HG02678 (cell line): Measurements from ENCODE around the gene DIDO1.
"Not testable (repeated sequence)": the region's sequence is repeated elsewhere in the genome, so short reads cannot be mapped to it uniquely, and the experiment has no call there.

ENCODE experiments used
- ATAC-seq: cut with Tn5 transposase; IDR thresholded peaks from one replicate; pipeline ENCODE4 v1.9.1; 2021; ENCODE audit warnings: mild to moderate bottlenecking, moderate library complexity; ENCODE audit not compliant: unreplicated experiment

DIDO1 gene

GRCh38 chr20:62881662-62882395 is 44.5 kb downstream of the DIDO1 start:
- ATAC-seq, result no peak

DNA sequence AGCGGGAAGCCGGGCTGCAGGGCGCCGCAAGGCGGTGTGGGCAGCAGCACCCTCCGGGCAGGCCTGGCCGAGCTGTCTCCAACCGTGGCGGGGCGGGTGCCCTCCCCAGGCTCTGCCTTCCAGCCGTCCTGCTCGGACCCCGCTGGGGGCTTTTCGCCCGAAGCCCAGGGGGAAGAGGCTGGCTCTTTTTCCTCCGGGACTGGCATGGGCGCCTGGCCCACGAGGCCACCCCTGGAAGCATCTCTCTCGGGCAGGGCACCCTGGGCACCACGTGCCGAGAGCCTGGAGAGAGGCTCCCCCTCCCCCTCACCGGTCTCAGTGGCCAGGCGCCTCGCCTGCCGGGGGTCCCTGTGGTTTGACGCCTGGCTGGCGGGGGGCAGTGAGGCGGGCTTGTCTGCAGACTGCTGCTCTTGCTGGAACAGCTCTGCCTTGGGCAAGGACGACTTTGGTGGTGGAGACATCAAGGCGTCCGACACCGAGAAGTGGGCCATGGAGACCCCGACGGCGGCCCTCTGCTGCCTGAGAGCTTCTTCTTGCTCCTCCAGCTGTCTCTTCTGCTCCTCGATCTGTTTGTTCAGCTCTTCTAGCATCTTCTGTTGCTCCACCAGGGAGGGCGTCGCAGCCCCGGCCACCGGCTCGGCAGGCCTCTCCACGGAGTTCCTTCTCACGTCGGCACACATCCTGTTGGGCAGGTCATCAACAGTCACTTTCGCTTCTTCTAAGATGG is 45.2 kb downstream of the DIDO1 start:
- ATAC-seq, result no peak

GRCh38 chr20:62880147-62880934 is 46.0 kb downstream of the DIDO1 start:
- ATAC-seq, result no peak

DNA sequence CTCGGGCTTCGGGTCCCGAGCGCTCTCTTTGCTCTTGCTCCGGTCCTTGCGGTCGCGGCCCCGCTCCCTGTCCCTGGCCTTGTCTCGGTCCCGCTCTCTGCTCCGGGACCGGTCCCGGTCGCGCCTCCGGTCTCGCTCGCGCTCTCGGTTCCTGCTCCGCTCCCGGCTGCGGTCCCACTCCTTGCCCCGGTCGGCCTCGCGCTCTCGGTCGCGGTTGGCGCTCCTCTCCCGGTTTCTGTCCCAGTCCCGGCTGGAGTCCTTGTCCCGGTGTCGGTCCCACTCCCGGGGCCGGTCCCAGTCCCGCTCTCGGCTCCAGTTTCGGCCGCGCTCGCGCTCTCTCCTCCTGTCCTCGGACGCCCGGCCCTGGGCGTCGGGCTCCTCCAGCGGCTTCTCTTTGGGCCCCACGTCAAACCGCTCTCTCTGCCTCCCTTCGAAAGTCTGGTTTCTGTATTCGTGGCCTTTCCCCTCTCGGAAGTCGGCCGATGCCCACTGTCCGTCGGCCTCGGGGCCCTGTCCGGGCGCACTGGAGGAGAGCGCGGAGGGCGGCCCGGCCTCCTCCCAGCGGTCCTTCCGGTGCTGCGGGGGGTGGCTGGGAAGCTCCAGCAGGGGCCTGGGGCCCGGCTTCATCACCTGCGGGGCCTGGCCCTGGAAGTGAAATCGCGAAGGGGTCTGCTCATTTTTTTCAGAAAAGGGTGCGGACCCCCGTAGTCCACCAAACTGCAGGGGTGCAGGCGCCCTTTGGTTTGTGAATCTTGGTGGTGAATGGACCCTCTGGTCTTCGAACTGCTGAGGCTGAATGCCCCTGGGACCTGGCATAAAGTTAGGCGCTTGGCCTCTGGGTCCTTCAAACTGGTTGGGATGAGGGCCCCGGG is 46.8 kb downstream of the DIDO1 start:
- no peak for ATAC-seq

DNA sequence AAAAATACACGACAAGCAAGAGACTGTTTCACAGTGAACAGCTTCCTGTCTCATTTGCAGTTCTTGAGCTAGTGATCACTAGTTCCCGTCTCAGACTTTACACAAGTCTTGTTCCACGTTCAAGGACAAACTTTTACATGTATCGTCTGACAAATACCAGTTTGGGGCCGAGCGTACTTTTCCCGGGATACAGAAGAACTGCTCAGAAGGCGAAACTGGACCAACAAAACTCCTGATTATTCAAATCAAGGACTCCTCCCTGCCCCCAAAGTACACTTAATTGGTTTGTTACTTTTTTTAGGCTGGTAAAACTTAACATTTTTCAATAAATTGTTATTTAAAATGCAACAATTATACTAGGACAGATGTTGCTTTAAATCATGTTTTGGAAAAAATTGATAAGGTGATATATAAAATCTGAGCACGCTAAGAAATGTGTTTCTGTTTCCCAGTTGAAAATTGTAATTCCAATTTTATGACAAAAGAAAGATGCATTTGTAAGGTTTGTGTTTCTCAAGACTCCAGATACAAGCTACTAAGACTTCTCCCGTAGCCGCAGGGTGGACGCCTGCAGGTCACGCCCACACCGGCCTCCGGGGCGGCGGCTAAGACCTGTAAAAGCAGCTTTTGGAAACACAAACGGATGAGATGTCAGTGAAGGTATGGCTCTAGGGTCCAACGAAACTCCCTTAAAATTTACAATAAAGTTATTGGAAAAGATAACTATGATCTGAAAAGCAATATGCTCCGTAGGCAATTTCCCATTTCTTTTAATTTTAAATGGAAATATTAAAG is 47.9 kb downstream of the DIDO1 start:
- ATAC-seq, result no peak

DNA sequence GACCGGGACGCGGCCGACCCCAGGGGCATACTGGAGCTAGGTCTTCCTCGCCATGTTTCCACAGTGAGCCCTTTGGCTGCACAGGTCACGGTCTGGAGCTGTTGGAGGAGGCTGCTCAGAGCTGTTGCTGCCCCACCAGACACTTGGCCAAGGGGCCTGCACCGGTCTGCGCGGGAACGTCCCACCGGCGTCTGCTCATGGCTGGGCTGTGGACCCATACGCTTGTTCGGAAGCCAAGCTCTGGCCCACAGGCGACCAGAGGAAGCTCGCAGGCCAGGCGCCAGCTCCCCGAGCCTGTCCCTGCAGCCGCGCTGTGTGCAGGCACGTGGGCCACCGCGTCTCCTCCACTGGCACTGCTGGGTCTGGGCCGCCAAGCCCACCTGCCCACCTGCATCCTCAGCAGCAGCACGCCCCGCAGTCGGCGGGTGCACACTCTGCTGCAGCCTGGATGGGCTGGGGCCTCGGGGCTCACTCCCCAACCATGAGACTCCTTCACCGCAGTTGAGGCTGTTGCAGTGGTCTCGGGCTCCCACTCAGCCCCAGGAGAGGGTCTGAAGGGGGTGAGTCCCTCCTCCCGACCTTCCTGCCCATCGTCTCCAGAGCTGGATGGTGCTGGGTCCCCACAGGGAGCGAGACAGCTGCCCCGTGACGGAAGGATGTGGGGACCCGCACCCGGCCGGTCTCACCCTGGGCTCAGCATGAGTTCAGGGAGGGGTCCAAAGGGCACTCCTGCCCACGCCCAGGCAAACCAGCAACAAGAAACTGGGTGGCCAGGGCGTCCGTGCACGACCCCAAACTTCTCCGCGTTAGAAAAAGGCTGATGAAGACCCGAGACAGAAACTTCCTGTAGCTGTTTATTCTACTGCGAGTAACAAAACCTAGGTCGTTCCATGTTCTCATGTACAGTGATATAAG is 49.1 kb downstream of the DIDO1 start:
- no peak for ATAC-seq

DNA sequence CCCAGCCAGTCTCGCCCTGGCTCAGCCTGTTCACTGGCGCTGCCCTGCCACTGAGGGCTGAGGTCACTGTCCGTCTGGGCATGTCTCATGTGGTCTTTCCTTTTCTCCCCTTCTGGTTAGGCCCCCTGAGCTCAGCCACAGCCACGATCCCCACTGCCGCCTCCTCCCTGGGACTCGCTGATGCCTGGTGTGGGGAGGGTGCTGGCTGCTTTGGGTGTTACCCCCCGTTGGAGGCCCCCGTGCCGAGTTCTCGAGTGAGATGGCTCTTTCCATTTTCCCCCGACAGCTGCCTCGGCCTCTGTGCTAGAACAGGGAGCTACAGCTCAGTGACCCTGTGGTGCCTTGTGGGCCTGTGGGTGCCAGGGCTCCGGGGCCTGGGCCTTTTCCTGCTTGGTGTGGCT is 49.8 kb downstream of the DIDO1 start:
- no peak for ATAC-seq

GRCh38 chr20:62875419-62876361 is 50.6 kb downstream of the DIDO1 start:
- ATAC-seq, result no peak

- ATAC-seq, result no peak
These were observed 51.4 kb downstream of the DIDO1 start for GRCh38 chr20:62874964-62875344.

DNA sequence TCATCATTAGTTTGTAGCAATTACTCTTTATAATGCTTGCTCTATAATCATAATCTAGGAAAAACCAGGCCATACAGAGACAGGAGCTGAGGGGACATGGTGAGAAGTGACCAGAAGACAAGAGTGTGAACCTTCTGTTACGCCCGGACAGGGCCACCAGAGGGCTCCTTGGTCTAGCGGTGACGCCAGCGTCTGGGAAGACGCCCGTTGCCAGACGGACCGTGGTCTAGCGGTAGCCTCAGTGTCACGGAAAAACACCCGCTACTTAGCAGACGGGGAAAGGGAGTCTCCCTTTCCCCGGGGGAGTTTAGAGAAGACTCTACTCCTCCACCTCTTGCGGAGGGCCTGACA is 52.6 kb downstream of the DIDO1 start:
- ATAC-seq, result not testable (repeated sequence)

- no peak for ATAC-seq
These were observed 53.0 kb downstream of the DIDO1 start for GRCh38 chr20:62873280-62873679.

- no peak for ATAC-seq
These were observed 53.4 kb downstream of the DIDO1 start for GRCh38 chr20:62872862-62873261.

DNA sequence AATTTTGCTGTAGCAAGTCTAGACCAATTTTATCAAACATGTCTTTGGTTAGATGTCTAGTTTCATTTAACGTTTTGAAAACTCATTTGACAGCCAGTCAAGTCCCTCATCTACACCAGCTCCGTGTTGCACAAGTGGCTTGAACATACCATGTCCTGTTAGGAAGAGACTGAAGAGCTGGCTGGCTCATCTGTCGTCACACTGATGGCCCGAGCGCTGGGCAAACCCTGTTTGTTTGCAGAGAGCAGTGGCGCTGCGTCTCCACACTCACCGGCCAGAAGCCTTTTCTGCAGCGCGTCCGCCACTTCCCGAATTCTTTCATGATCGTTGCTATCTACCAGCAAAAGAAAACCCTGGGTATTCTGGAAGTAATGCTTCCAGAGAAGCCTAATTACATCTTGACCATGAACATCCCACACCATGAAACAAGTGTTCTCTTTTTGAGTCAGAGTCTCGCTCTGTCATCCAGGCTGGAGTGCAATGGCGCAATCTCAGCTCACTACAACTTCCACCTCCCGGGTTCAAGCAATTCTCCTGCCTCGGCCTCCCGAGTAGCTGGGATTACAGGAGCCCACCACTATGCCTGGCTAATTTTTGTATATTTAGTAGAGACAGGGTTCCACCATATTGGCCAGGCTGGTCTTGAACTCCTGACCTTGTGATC is 54.0 kb downstream of the DIDO1 start:
- no peak for ATAC-seq

- ATAC-seq, result no peak
These were observed 62.1 kb downstream of the DIDO1 start for GRCh38 chr20:62864207-62864606.

DNA sequence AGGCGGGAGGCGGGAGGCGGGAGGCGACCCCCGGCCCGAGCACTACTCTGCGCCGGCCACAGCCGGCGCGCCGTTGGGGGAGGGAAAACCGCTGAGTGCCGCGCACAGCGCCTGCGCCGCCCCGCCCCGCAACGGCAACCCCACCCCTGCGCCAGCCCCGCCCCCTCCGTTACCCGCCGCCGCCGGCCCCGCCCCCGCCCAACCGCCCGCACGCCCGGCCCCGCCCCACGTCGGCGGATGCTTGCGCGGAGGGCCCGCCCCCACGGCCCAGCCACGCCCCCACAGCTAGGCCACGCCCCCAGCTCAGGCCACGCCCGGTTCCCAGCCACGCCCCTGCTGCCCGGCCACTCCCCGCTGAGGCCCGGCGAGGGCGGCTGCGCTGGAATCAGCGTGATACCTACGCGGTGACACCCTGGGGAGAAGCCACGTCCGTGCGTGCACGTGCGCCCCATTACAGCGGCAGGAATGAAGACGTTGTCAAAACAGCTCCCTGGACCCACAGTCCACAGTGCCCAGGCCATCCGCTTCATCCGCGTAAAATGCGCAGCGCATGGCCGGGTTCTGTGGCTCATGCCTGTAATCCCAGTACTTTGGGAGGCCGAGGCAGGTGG is 64.5 kb downstream of the DIDO1 start, which contains the start of gene TCFL5:
Gene TCFL5, minus strand, starts transcription at position 97 of the 611 bp plus-strand sequence. CDS start 152 bp downstream, outside the sequence.
- ATAC-seq, result peak; percentile 72

DNA sequence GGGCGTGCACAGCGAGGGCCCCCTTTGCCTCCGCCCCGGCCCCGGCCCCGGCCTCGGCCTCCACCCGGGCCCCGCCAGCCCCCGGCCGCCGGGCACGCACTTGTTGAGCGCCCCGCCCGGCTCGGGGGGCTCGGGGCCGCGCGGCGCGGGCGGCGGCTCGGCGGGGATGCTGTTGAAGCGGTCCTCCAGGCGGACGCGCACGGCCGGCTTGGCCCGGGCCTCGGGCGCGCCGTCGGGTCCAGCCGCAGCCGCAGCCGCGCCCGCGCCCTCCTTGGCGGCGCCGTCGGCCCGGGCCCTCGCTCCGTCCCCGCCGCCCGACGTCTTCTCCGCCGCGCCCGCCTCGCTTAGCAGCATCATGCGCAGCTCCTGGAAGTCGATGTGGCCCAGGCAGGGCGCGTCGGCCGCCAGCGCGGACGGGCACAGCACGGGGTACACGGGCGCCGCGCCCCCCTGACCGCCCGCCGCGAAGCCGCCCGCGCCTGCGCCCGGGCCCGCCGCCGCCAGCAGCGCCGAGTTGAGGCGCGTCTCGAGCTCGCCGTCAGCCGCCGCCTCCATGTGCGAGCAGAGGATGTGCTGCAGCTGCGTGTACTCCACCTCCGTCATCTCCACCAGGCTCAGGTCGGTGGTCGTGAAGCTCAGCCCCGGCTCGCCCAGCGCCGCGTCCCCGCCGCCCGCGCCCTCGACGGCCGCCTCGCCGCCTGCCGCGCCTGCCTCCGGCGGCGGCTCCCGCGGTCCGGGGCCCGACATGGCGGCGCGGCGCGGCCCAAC is 65.2 kb downstream of the DIDO1 start:
- peak; percentile 38 for ATAC-seq
